HEK293T (cell line): ENCODE measurements around the gene PRIMA1.

Source experiments
- BHLHE40 ChIP-seq: fragments of 450-650 bp; IDR thresholded peaks from 2 replicates; pipeline ENCODE4 v1.6.1; 2016; ENCODE audit warnings: mild to moderate bottlenecking, moderate library complexity, borderline replicate concordance
- ELF4 ChIP-seq: fragments of 450-650 bp; IDR thresholded peaks from 2 replicates; pipeline ENCODE4 v1.6.1; 2017; ENCODE audit warnings: antibody characterized with exemption
- FOXK2 ChIP-seq: fragments of 450-650 bp; IDR thresholded peaks from 2 replicates; pipeline ENCODE4 v1.6.1; 2016; ENCODE audit warnings: mild to moderate bottlenecking
- HDGF ChIP-seq: fragments of 450-650 bp; IDR thresholded peaks from 2 replicates; pipeline ENCODE4 v1.6.1; 2017; ENCODE audit warnings: antibody characterized with exemption, borderline replicate concordance
- NFRKB ChIP-seq: fragments of 450-650 bp; IDR thresholded peaks from 2 replicates; pipeline ENCODE4 v1.6.1; 2016; ENCODE audit warnings: mild to moderate bottlenecking, moderate library complexity
- SP1 ChIP-seq: fragments of 450-650 bp; IDR thresholded peaks from 2 replicates; pipeline ENCODE4 v1.6.1; 2017
- SUZ12 ChIP-seq: fragments of 450-650 bp; IDR thresholded peaks from 2 replicates; pipeline ENCODE4 v1.6.1; 2016; ENCODE audit warnings: mild to moderate bottlenecking

GRCh38 chr14:93811020-93811419 is 22.7 kb upstream of the PRIMA1 start:
- no peak for TF ChIP-seq ELF4
- no peak for TF ChIP-seq SUZ12
- TF ChIP-seq SP1 = no peak
- no peak for TF ChIP-seq FOXK2
- no peak for TF ChIP-seq HDGF
- no peak for TF ChIP-seq BHLHE40
- no peak for TF ChIP-seq NFRKB
